K562 (cell line): ENCODE measurements around the gene GIMAP8. TPM values are rescaled to one million over a fixed set of nuclear protein-coding genes. Genes with fewer than 3 reads are reported as not detected.
A peak's percentile ranks its signal among the peaks of the same experiment; 100 is the strongest.

ENCODE experiments used
- ARID3B ChIP-seq: fragments of 250-450 bp; sonication (Bioruptor Pico); IDR thresholded peaks from 2 replicates; pipeline ENCODE4 v1.4.0; 2020; ENCODE audit warnings: borderline replicate concordance
- CBFA2T2 ChIP-seq: fragments of 450-650 bp; conservative IDR thresholded peaks from 2 replicates; pipeline ENCODE4 v1.6.1; 2017; ENCODE audit warnings: mild to moderate bottlenecking
- CEBPZ ChIP-seq: fragments of 150-350 bp; IDR thresholded peaks from 2 replicates; pipeline ENCODE4 v1.6.1; 2014; ENCODE audit warnings: low read depth, mild to moderate bottlenecking, low read length, borderline replicate concordance
- DIDO1 ChIP-seq: fragments of 450-650 bp; IDR thresholded peaks from 2 replicates; pipeline ENCODE4 v1.6.1; 2016; ENCODE audit warnings: low read depth, missing biosample characterization, missing genetic modification characterization
- E4F1 ChIP-seq: fragments of 250-450 bp; sonication (Bioruptor Pico); IDR thresholded peaks from 2 replicates; pipeline ENCODE4 v1.5.0; 2021; ENCODE audit warnings: mild to moderate bottlenecking, borderline replicate concordance
- GTF2F1 ChIP-seq: IDR thresholded peaks from 2 replicates; pipeline ENCODE4 v1.6.1; 2011; ENCODE audit warnings: low read depth, low read length, improper control_type of control experiment
- HEY1 ChIP-seq: fragments of 250-450 bp; sonication (Bioruptor Pico); IDR thresholded peaks from 2 replicates; pipeline ENCODE4 v1.5.0; 2020; ENCODE audit warnings: mild to moderate bottlenecking, moderate library complexity, borderline replicate concordance
- ILK ChIP-seq: fragments of 450-650 bp; IDR thresholded peaks from 2 replicates; pipeline ENCODE4 v1.6.1; 2016; ENCODE audit warnings: missing genetic modification characterization, low read depth, mild to moderate bottlenecking, missing compliant biosample characterization, moderate library complexity, borderline replicate concordance
- NBN ChIP-seq: fragments of 450-650 bp; IDR thresholded peaks from 2 replicates; pipeline ENCODE4 v1.6.1; 2016; ENCODE audit warnings: low read depth, mild to moderate bottlenecking
- NR2F6 ChIP-seq: fragments of 450-650 bp; formaldehyde crosslinking; IDR thresholded peaks from 2 replicates; pipeline ENCODE4 v1.4.0; 2020; ENCODE audit warnings: mild to moderate bottlenecking
- PHB2 ChIP-seq: fragments of 450-650 bp; IDR thresholded peaks from 2 replicates; pipeline ENCODE4 v1.6.1; 2017; ENCODE audit warnings: low read depth
- STAG1 ChIP-seq: sonication (generic); formaldehyde crosslinking; IDR thresholded peaks from 2 replicates; pipeline ENCODE4 v1.5.0; 2020; ENCODE audit warnings: missing genetic modification reagents, borderline replicate concordance
- STAT6 ChIP-seq: sonication (generic); formaldehyde crosslinking; IDR thresholded peaks from 2 replicates; pipeline ENCODE4 v1.8.1; 2023; ENCODE audit warnings: mild to moderate bottlenecking, missing genetic modification reagents
- THRA ChIP-seq: fragments of 450-650 bp; IDR thresholded peaks from 2 replicates; pipeline ENCODE4 v1.6.1; 2017; ENCODE audit warnings: mild to moderate bottlenecking, moderate library complexity
- U2AF2 ChIP-seq: fragments of 200-400 bp; formaldehyde crosslinking; optimal IDR thresholded peaks from 2 replicates; pipeline ENCODE3; 2017; ENCODE audit warnings: low read depth, mild to moderate bottlenecking, low read length
- polyA plus RNA-seq, 8 experiments: library from polyadenylated mRNA; depleted of rRNA in 4 of 8; stranded (reverse) in 5 of 8; unstranded in 3 of 8; fragments of >200 nt; fragmentation: Nextera tagmentation in 2 of 8; fragmentation: Illumina TruSeq in 1 of 8; extraction: Ambion mirVana in 2 of 8; extraction: Trizol in 1 of 8; gene quantifications; 2 replicates each; pipeline versions ENCODE4 v1.2.1 to v1.2.3, GENCODE V29; 2011 to 2014; ENCODE audit warnings: inconsistent platforms in 1 of 8, missing spikeins in 1 of 8
- total RNA-seq, 7 experiments: library from RNA; depleted of rRNA in 6 of 7; stranded (reverse); fragments of >200 nt in 6 of 7; fragmentation: Illumina TruSeq in 2 of 7; extraction: Trizol in 2 of 7; gene quantifications; 2 replicates each; pipeline versions ENCODE4 v1.2.1 to v1.2.3, GENCODE V29; 2011 to 2021; ENCODE audit warnings: low replicate concordance in 1 of 7

Gene GIMAP8
- total and polyA plus RNA-seq, 9 of the 15 experiments (the other 6 are each of a cell fraction or from before 2014, with no cell fraction given), result not detected

GRCh38 chr7:150404805-150405583 is 45.4 kb upstream of the GIMAP8 start (continued):
- TF ChIP-seq CEBPZ (no peak; the same call in 1 of the 2 replicates), NR2F6 (CRISPR knock-in tag) (0 out of 2 replicates have a peak, but pooled peaks have one; percentile 21), GTF2F1 (peak; percentile 67; the same call in 1 of the 2 replicates), E4F1 (CRISPR knock-in tag) (no peak), ILK (tag) (no peak), NBN (peak; percentile 80), STAT6 (CRISPR knock-in tag) (no peak), STAG1 (no peak), DIDO1 (tag) (no peak), THRA (no peak), CBFA2T2 (peak; percentile 6; the same call in 1 of the 2 replicates), PHB2 (no peak), ARID3B (no peak), U2AF2 (no peak), HEY1 (CRISPR knock-in tag) (no peak)
